Body of pancreas (tissue), 4 donors: Measurements from ENCODE around the gene PITX3. TPM values are rescaled to one million over a fixed set of nuclear protein-coding genes. Genes with fewer than 3 reads are reported as not detected.
"Not testable (repeated sequence)": the region's sequence is repeated elsewhere in the genome, so short reads cannot be mapped to it uniquely, and the experiment has no call there.

Experiments
- ATAC-seq: fragments of 150-250 bp; one replicate; pipeline ENCODE4 v1.9.1; 2016
- DNase-seq, 4 donors: peaks; one replicate each; pipeline ENCODE4 v3.0.0-alpha.2; 2019
- H3K27ac ChIP-seq, 4 donors: fragments of 200-600 bp; sonication (generic); 1 replicate in 3 of 4; 2 replicates in 1 of 4; pipeline versions ENCODE4 v1.5.1 to v1.6.1; 2016 to 2019; ENCODE audit warnings: mild to moderate bottlenecking in 1 of 4, mixed read lengths in 1 of 4, moderate library complexity in 1 of 4
- H3K27me3 ChIP-seq, 2 donors: fragments of 200-600 bp; sonication (generic); one replicate each; pipeline ENCODE4 v1.6.0; 2016; ENCODE audit warnings: mild to moderate bottlenecking in 1 of 2
- H3K36me3 ChIP-seq, 2 donors: fragments of 200-600 bp; sonication (generic); replicated peaks in 1 of 2; 2 replicates each; pipeline ENCODE4 v1.5.1; 2016; ENCODE audit warnings: low read depth in 2 of 2; ENCODE audit not compliant: insufficient read depth in 1 of 2
- H3K4me1 ChIP-seq: fragments of 200-600 bp; sonication (generic); one replicate; pipeline ENCODE4 v1.6.0; 2016
- H3K4me3 ChIP-seq, 2 donors: fragments of 200-600 bp; sonication (generic); 1 replicate in 1 of 2; 2 replicates in 1 of 2; pipeline ENCODE4 v1.5.1; 2016 to 2019
- H3K9me3 ChIP-seq, 3 donors: fragments of 200-600 bp; sonication (generic); 1 replicate in 2 of 3; 2 replicates in 1 of 3; pipeline ENCODE4 v1.5.1; 2016
- POLR2A ChIP-seq, 3 donors: fragments of 450-650 bp; IDR thresholded peaks; one replicate each; pipeline ENCODE4 v1.6.1; 2016; ENCODE audit warnings: antibody characterized with exemption in 3 of 3, mild to moderate bottlenecking in 2 of 3
- WGBS, 2 donors: methylation state at CpG; one replicate each; pipeline ENCODE4 v1.1.5; 2017; 5-methylcytosine and 5-hydroxymethylcytosine counted together
- intact Hi-C: fragments of 100-400 bp; cut with DNase I; formaldehyde crosslinking; loops from one replicate; pipeline ENCODE4 v1.15.1; 2023
- total RNA-seq, 2 donors: library from RNA; depleted of rRNA; stranded (reverse); fragments of >200 nt; gene quantifications; one replicate each; pipeline ENCODE4 v1.1.0, GENCODE V29; 2016
- TF ChIP-seq, protein P1 (sequence below), 7 experiments: fragments of 450-650 bp in 4 of 7; fragments of 200-600 bp in 3 of 7; sonication (generic) in 3 of 7; IDR thresholded peaks; one replicate each; pipeline ENCODE4 v1.5.1; 2016 to 2019; ENCODE audit warnings: antibody characterized with exemption in 7 of 7

Gene PITX3
- total RNA-seq, 2 donors from 2014 or later: not detected

DNA sequence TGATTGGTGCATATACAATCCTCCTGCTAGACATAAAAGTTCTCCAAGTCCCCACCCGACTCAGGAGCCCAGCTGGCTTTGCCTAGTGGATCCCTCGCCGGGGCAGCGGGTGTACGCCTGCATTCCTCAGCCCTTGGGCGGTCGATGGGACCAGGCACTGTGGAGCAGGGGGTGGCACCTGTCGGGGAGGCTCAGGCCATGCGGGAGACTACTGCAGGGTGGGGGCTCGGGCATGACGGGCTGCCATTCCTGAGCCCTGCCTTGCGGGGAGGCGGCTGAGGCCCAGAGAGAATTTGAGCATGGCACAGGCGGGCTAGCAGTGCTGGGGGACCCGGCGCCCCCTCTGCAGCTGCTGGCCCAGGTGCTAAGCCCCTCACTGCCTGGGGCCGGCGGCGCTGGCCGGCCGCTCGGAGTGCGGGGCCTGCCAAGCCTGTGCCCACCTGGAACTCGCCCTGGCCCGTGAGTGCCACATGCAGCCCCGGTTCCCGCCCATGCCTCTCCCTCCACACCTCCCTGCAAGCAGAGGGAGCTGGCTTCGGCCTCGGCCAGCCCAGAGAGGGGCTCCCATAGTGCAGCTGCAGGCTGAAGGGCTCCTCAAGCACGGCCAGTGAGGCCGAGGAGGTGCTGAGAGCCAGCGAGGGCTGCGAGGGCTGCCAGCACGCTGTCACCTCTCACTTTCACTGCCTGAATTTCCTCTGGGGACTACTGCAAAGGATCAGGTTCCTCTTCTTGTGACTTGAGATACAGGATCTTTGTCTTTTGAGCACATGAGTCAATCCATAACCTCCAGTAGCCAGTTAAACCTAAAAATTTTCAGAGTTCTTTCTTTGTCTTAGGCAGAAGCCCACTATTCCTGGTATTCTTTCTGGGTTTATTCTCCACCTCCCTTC lies 40.3 kb downstream of the PITX3 start:
- no peak overlapping the region for H3K27ac ChIP-seq
- ATAC-seq (no peak), DNase-seq (no peak)
- H3K4me1 ChIP-seq: no peaks in the 10 kb centered on the region
- no peaks in the 10 kb centered on the region for H3K36me3 ChIP-seq
- H3K27me3 ChIP-seq: no peaks in the 10 kb centered on the region
- no peak overlapping the region for H3K4me3 ChIP-seq
- WGBS, 2 donors: 86% methylated on average over 5 to 28 of the region's 34 CpGs
- H3K9me3 ChIP-seq: peaks cover 0 to 11% (median 0%) of the 10 kb centered on the region in 3 donors
- TF ChIP-seq POLR2A (IDR thresholded peaks at IDR 0.05): no peak
- intact Hi-C loops: no loop called here

GRCh38 chr10:102198027-102198426 lies 43.3 kb downstream of the PITX3 start:
- H3K27ac ChIP-seq: no peak overlapping the region
- intact Hi-C loops: no loop called here
- DNase-seq (no peak), ATAC-seq (no peak)
- TF ChIP-seq, protein P1, sequence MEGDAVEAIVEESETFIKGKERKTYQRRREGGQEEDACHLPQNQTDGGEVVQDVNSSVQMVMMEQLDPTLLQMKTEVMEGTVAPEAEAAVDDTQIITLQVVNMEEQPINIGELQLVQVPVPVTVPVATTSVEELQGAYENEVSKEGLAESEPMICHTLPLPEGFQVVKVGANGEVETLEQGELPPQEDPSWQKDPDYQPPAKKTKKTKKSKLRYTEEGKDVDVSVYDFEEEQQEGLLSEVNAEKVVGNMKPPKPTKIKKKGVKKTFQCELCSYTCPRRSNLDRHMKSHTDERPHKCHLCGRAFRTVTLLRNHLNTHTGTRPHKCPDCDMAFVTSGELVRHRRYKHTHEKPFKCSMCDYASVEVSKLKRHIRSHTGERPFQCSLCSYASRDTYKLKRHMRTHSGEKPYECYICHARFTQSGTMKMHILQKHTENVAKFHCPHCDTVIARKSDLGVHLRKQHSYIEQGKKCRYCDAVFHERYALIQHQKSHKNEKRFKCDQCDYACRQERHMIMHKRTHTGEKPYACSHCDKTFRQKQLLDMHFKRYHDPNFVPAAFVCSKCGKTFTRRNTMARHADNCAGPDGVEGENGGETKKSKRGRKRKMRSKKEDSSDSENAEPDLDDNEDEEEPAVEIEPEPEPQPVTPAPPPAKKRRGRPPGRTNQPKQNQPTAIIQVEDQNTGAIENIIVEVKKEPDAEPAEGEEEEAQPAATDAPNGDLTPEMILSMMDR (IDR thresholded peaks at IDR 0.05): no peak
- TF ChIP-seq POLR2A (IDR thresholded peaks at IDR 0.05): no peak
- no peaks in the 10 kb centered on the region for H3K9me3 ChIP-seq
- WGBS, 2 donors: 65 to 70% methylated on average over 2 of the region's 2 CpGs
- H3K36me3 ChIP-seq: no peaks in the 10 kb centered on the region
- no peak overlapping the region for H3K4me3 ChIP-seq
- H3K4me1 ChIP-seq: no peaks in the 10 kb centered on the region
- no peaks in the 10 kb centered on the region for H3K27me3 ChIP-seq

- DNase-seq (no peak), ATAC-seq (no peak)
- TF ChIP-seq POLR2A (IDR thresholded peaks at IDR 0.05): no peak
- TF ChIP-seq, protein P1 (IDR thresholded peaks at IDR 0.05): no peak
- no peaks in the 10 kb centered on the region for H3K4me1 ChIP-seq
- intact Hi-C loops: no loop called here
- H3K27me3 ChIP-seq: no peaks in the 10 kb centered on the region
- H3K27ac ChIP-seq: no peak overlapping the region
- no peaks in the 10 kb centered on the region for H3K9me3 ChIP-seq
- 65 to 69% methylated on average over 2 of the region's 2 CpGs for WGBS, 2 donors
- no peak overlapping the region for H3K4me3 ChIP-seq
- H3K36me3 ChIP-seq: no peaks in the 10 kb centered on the region
These were observed 44.4 kb downstream of the PITX3 start for GRCh38 chr10:102196893-102197292.

DNA sequence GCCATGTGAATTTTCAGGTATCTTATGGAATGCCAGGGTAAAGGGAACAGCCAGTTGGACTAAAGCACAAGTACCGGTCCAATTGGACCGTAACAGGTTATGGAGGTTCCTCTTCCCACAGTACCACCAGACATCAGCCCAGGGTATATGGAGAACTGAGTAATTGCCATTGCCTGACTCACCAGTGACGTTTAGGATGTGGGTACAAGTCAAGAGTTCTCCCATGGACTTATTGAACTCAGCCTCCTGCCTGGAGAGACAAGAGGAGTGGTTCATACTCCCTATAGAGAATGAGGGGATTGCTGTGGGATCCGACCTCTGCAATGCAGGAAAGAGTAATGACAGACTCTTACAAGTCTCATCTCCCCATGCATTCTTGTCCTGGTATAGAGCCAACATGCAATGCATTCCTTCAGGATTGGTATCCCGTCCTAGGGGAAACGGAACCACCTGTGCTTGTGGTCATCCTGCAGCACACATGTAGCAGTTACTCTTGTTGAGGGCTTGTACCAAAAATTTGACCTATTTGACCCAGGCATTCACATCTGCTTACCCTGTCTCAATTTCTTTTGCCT lies 45.9 kb downstream of the PITX3 start:
- no peak overlapping the region for H3K27ac ChIP-seq
- H3K4me3 ChIP-seq: no peak overlapping the region
- ATAC-seq: no peak
- TF ChIP-seq, protein P1 (IDR thresholded peaks at IDR 0.05): no peak
- TF ChIP-seq POLR2A (IDR thresholded peaks at IDR 0.05): no peak
- no peaks in the 10 kb centered on the region for H3K9me3 ChIP-seq
- intact Hi-C loops: no loop called here
- H3K36me3 ChIP-seq: no peaks in the 10 kb centered on the region
- no peaks in the 10 kb centered on the region for H3K27me3 ChIP-seq
- no peak for DNase-seq
- WGBS, 2 donors: 67 to 72% methylated on average over 4 to 6 of the region's 6 CpGs
- H3K4me1 ChIP-seq: no peaks in the 10 kb centered on the region

- DNase-seq: no peak
- intact Hi-C loops: no loop called here
- no peaks in the 10 kb centered on the region for H3K27me3 ChIP-seq
- TF ChIP-seq, protein P1 (IDR thresholded peaks at IDR 0.05): no peak
- TF ChIP-seq POLR2A (IDR thresholded peaks at IDR 0.05): no peak
- 66 to 72% methylated on average over 7 of the region's 7 CpGs for WGBS, 2 donors
- H3K4me3 ChIP-seq: no peak overlapping the region
- H3K4me1 ChIP-seq: no peaks in the 10 kb centered on the region
- H3K36me3 ChIP-seq: no peaks in the 10 kb centered on the region
- no peaks in the 10 kb centered on the region for H3K9me3 ChIP-seq
- H3K27ac ChIP-seq: no peak overlapping the region
- ATAC-seq: no peak
These were observed 49.4 kb downstream of the PITX3 start for GRCh38 chr10:102191956-102192355.

GRCh38 chr10:102188941-102189898 lies 52.1 kb downstream of the PITX3 start:
- WGBS, 2 donors: 75% methylated on average over 6 to 7 of the region's 7 CpGs
- intact Hi-C loops, H3K4me3 ChIP-seq, H3K27ac ChIP-seq, H3K27me3 ChIP-seq, H3K9me3 ChIP-seq, H3K4me1 ChIP-seq, DNase-seq, H3K36me3 ChIP-seq, ATAC-seq: not testable (repeated sequence)
